H1 (cell line): ENCODE measurements around the gene ALKBH3. TPM values are rescaled to one million over a fixed set of nuclear protein-coding genes. Genes with fewer than 3 reads are reported as not detected.

Source experiments
- BRCA1 ChIP-seq: IDR thresholded peaks from 2 replicates; pipeline ENCODE4 v1.6.1; 2012; ENCODE audit warnings: low read depth, low read length, improper control_type of control experiment
- CBX8 ChIP-seq: fragments of 300-800, 300-1000 bp; sonication (generic); IDR thresholded peaks from 2 replicates; pipeline ENCODE4 v1.7.1; 2016; ENCODE audit warnings: low read depth, low read length, borderline replicate concordance
- CREB1 ChIP-seq: IDR thresholded peaks from 2 replicates; pipeline ENCODE4 v1.6.1; 2012; ENCODE audit warnings: inconsistent platforms
- EP300 ChIP-seq, 2 experiments: IDR thresholded peaks; 1 replicate in 1 of 2; 2 replicates in 1 of 2; pipeline ENCODE4 v1.6.1; 2011 to 2012; ENCODE audit warnings: low read depth in 2 of 2, low read length in 2 of 2, mild to moderate bottlenecking in 2 of 2, borderline replicate concordance in 1 of 2, inconsistent platforms in 1 of 2, moderate library complexity in 1 of 2
- SP1 ChIP-seq: IDR thresholded peaks from 2 replicates; pipeline ENCODE4 v1.6.1; 2011; ENCODE audit warnings: low read depth, low read length
- TCF12 ChIP-seq: IDR thresholded peaks from 2 replicates; pipeline ENCODE4 v1.6.1; 2011; ENCODE audit warnings: low read depth, mild to moderate bottlenecking, low read length
- polyA plus RNA-seq, 7 experiments: library from polyadenylated mRNA; depleted of rRNA in 3 of 7; stranded (reverse) in 5 of 7; unstranded in 2 of 7; fragments of >200 nt in 5 of 7; fragments of 200-250 nt in 2 of 7; gene quantifications; 1 replicate in 5 of 7; 2 replicates in 1 of 7; 4 replicates in 1 of 7; pipeline versions ENCODE4 v1.2.1 to v1.2.3, GENCODE V29; 2011 to 2013; ENCODE audit warnings: missing spikeins in 2 of 7, mixed read lengths in 2 of 7
- total RNA-seq: library from RNA; stranded (reverse); fragmentation: NEBNext Ultra II Directional; extraction: Animal tissue kit (Norgen Biotek cat#: 25700); gene quantifications from 2 replicates; pipeline ENCODE4 v1.2.1, GENCODE V29; 2021
- TF ChIP-seq, protein P1 (sequence below), 3 experiments: IDR thresholded peaks; 1 replicate in 2 of 3; 2 replicates in 1 of 3; pipeline versions ENCODE4 v1.5.1 to v1.6.1; 2011; ENCODE audit warnings: low read length in 3 of 3, mild to moderate bottlenecking in 3 of 3, inconsistent platforms in 2 of 3, low read depth in 1 of 3, moderate library complexity in 1 of 3; ENCODE audit not compliant: insufficient read depth in 1 of 3; ENCODE audit errors: control extremely low read depth in 1 of 3

ALKBH3 gene
- total and polyA plus RNA-seq, 2 of the 8 experiments (the other 6 are each of a cell fraction or from before 2014, with no cell fraction given) = 10.5 to 11.4 TPM

GRCh38 chr11:43866969-43867368 is 13.7 kb upstream of the ALKBH3 start (continued):
- TF ChIP-seq, protein P1, sequence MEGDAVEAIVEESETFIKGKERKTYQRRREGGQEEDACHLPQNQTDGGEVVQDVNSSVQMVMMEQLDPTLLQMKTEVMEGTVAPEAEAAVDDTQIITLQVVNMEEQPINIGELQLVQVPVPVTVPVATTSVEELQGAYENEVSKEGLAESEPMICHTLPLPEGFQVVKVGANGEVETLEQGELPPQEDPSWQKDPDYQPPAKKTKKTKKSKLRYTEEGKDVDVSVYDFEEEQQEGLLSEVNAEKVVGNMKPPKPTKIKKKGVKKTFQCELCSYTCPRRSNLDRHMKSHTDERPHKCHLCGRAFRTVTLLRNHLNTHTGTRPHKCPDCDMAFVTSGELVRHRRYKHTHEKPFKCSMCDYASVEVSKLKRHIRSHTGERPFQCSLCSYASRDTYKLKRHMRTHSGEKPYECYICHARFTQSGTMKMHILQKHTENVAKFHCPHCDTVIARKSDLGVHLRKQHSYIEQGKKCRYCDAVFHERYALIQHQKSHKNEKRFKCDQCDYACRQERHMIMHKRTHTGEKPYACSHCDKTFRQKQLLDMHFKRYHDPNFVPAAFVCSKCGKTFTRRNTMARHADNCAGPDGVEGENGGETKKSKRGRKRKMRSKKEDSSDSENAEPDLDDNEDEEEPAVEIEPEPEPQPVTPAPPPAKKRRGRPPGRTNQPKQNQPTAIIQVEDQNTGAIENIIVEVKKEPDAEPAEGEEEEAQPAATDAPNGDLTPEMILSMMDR (IDR thresholded peaks at IDR 0.05; ENCODE audit: control extremely low read depth in 1 of 3, insufficient read depth in 1 of 3, low read depth in 1 of 3, low read length in 3 of 3) = no peak
- no peak for TF ChIP-seq SP1
- no peak for TF ChIP-seq TCF12
- TF ChIP-seq EP300 (IDR thresholded peaks at IDR 0.05; ENCODE audit: borderline replicate concordance in 1 of 2, low read depth in 2 of 2, low read length in 2 of 2) = no peak
- TF ChIP-seq CREB1 = no peak
- TF ChIP-seq BRCA1 = no peak
- TF ChIP-seq CBX8 = no peak
